GM12864 (cell line): ENCODE measurements around the gene MRPS23.

ENCODE experiments used
- DNase-seq: peaks from one replicate; pipeline ENCODE4 v3.0.0-alpha.2; 2011; ENCODE audit warnings: low read depth
- H3K4me3 ChIP-seq: 2 replicates; pipeline ENCODE4 v1.5.1; 2011; ENCODE audit warnings: mild to moderate bottlenecking, low read depth, low read length, control low read depth
- CTCF ChIP-seq: IDR thresholded peaks from 2 replicates; pipeline ENCODE4 v1.5.1; 2011; ENCODE audit warnings: low read depth, mild to moderate bottlenecking, moderate library complexity, low read length, control low read depth, inconsistent platforms; ENCODE audit errors: missing control alignments

MRPS23 gene

GRCh38 chr17:57849874-57850754 is at the start of gene MRPS23:
Gene MRPS23 (minus strand): TSS chr17:57850044. CDS start chr17:57850010, 34 bp downstream.
- H3K4me3 ChIP-seq: peak within 1 kb of the TSS; percentile 94
- DNase-seq: peak; percentile 96

GRCh38 chr17:57899391-57899790 is 49.5 kb upstream of the MRPS23 start:
- DNase-seq: no peak
- no peak overlapping the region for H3K4me3 ChIP-seq
- TF ChIP-seq CTCF: no peak

More at GRCh38 chr17:57849874-57850754, at the start of gene MRPS23:
- no peak for TF ChIP-seq CTCF

- DNase-seq: no peak
- no peak overlapping the region for H3K4me3 ChIP-seq
- no peak for TF ChIP-seq CTCF
These were observed 48.9 kb upstream of the MRPS23 start for GRCh38 chr17:57898487-57899311.

- H3K4me3 ChIP-seq: no peak overlapping the region
- no peak for DNase-seq
- no peak for TF ChIP-seq CTCF
These were observed 45.7 kb upstream of the MRPS23 start for GRCh38 chr17:57895382-57896060.

GRCh38 chr17:57894848-57895247 is 45.0 kb upstream of the MRPS23 start:
- H3K4me3 ChIP-seq: no peak overlapping the region
- no peak for DNase-seq
- no peak for TF ChIP-seq CTCF

- DNase-seq: no peak
- no peak overlapping the region for H3K4me3 ChIP-seq
- no peak for TF ChIP-seq CTCF
These were observed 43.2 kb upstream of the MRPS23 start for GRCh38 chr17:57892820-57893595.
